NCI-H2107 treated with DMSO at 0.1 percent for 48 hours (cell line): ENCODE data around the gene BCAR1.
"Not testable (repeated sequence)": the region's sequence is repeated elsewhere in the genome, so short reads cannot be mapped to it uniquely, and the experiment has no call there.

Source experiments
- DNase-seq: peaks from one replicate; lab custom pipeline; 2025; ENCODE audit not compliant: unreplicated experiment; lab: John Stamatoyannopoulos, UW

BCAR1 gene

DNA sequence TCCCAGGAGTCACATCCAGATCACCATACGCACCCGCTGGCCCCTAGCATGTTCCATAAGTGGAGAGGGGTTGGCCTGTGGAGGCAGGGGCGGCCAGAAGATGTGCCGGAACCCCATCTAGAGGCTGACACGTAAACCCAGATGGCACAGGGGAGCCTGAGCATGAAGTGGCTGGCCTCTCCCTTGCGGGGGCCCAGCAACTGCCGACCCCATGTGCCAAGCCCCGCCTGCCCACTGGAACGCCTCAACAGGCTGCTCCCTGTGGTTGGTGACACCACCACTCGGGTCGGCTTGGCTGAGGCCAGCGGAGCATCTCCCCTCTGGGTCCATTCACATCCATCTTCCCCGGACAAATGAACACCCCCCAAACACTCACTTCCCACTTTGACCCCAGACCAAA is 9.5 kb downstream of the BCAR1 start:
- no peak for DNase-seq

GRCh38 chr16:75241412-75241811 is 10.0 kb downstream of the BCAR1 start:
- no peak for DNase-seq

DNA sequence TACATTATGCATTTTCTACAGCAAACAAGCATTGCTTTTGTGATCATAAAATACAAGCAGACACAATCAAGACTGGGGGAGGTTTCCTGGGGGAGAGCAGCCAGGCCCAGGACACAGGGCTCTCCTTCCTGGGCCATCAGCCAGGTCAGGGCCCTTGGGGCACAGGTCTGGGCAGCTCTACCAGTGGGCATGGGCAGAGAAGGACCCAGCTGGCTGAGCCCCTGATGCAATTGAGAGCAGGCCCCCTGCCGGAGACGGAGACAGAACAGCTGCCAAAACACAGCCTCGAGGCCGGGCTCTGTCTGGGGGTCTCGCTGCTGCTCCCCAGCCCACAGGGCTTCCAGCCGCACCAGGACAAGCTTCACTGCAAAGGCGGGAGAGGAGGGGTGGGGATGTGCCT is 10.8 kb downstream of the BCAR1 start:
- not testable (repeated sequence) for DNase-seq

DNA sequence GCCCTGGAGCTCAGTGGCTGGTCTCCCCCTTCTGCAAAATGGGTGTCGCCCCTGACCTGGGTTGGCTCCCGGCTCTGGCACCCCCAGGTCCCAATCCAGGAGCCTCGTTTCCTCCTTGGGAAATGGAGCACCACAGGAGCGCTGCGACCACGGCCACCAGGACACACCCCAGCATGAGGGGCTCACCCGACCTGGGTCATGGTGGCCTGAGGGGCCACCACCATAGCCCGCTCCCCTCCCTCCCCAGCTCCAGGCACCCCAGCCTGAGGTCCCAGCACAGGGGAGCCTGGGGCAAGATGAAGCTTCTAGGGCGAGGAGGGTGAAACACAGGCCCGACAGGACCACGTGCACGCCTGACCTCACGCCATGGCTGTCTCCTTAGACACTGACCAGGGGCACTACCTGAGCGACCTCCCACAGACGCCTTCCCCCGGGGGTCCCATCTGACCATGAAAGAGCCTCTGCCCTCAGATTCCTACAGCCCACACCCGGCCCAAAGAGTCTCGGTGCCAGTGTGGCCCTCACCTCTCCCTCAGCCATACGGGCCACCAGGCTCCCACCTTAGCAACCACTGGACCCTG is 11.8 kb downstream of the BCAR1 start:
- DNase-seq, result no peak

- DNase-seq, result no peak
Measured at GRCh38 chr16:75238853-75239541, 12.4 kb downstream of the BCAR1 start.

DNA sequence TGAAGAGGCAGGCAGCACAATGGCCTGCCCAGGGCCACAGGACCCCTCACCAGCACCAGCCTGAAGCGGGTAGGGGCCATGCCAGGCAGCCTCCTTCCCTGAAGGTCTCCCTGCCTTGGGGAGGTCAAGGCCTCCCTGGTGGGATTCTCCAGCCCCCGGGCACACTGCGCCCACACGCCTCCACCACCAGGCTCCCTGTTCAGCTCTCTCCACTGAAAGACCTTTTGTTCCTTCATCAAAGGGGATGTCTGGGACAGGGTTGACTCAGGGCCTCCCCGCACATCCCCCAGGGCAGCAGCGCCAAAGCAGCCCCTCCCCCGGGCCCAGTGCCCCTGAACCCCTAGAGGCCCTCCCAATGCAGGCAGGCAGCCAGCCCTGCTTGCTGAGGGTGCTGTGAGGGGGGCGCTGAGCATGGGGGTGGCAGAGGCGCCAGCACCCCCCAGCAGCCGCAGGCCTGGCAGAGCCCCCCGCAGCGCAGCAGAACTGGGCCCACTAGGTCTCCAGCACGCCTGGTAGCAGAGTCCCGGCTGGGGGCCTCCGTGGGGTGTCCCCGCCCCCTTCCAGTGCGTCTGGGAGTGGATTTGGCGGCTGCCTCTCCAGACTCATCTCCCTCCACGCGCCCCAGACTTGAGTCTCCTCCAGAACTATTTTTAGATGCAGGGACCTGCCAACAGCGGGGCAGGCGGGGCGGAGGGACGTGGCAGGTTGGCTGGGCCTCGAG is 13.1 kb downstream of the BCAR1 start:
- no peak for DNase-seq

DNA sequence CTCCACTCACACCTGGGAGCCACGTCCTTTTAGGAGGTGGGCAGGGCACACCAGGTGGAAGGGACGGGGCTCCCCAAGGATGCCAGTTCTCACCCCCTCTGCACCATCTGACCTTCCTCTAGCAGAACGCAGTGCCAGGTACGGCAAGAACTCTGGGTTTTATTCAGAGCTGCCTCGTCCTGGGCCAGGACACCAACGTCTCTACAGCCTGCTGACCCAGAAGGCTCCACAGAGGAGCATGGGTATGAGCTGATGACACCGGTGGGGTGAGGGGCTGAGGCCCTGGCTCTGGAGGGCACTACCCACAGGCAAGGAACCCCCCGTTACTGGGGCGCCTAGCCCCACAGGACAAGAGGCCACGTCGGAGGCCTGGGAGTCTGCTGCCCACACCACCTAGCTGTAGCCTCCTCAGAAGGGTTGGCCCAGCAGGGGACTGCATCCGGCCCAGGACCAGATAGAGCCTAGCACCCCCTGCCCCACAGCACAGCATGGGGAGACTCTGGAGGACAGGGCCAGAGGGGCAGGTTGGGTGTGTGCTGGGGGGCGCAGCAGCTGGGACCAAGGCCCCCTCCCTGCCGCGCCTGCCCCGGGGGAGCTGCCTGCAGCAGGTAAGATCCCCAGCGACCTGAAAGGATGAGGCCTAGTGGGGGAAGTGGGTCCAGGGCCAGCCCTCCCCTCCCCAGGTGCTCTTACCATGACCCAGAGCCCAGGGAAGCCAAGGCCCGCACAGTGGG is 13.9 kb downstream of the BCAR1 start:
- no peak for DNase-seq

GRCh38 chr16:75236736-75237397 is 14.6 kb downstream of the BCAR1 start:
- no peak for DNase-seq

GRCh38 chr16:75236232-75236631 is 15.2 kb downstream of the BCAR1 start:
- no peak for DNase-seq

DNA sequence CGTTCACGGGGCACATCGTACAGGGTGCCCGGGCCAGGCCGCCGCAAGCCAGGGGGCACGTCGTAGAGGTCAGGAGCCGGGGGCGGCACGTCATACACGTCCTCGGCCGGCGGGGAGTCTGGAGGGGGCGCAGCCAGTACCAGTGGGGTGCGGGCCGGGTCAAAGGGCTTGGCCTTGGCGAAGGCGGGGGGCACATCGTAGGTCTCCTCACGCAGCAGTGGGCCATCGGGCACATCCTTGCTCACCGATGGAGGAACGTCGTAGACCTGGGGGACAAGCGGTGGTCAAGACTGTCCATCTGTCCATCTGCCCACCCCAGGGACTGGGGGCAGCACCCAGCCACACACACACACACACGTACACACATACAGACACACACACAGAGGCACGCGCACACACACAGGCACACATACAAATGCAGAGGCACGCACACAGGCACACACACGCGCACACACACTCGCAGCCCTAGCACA is 15.7 kb downstream of the BCAR1 start:
- no peak for DNase-seq

DNA sequence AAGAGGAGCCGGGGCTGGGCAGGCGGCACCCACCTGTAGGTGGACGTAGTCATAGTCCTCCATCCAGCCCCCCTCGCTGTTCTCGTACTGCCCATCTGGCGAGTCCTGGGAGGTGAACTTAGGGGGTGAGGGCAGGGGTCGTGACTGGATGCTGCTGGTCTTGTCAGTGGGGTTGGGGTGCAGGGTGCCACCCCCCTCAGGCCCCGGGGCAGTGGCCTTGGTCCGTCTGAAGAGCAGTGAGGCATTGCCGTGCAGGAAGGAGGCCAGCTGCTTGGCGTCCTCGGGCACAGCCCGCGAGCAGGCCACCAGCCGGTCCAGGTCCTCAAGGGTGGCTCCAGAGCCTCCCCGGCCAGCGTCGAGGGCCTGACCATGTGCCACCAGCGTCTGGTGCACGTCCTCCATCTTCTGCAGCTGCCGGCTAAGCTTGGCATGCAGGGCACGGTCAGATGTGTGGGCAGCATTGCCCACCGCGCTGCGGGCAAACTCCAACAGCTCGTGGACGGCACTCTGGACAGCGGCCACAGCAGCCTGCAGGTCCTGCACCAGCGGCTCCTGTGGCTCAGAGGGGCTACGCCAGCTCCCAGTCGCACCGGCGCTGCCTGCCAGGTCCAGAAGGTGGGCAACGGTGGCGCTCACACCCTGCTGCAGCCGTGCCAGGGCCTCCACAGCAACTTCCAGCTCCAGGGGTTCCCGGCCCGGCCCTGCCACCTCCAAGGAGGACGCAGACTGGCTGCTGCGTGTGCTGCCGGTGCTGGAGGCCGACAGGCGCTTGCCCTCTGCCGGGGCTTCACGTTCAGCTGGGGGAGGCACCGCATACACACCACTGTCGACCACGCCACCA is 16.3 kb downstream of the BCAR1 start:
- no peak for DNase-seq

- no peak for DNase-seq
Measured at GRCh38 chr16:75233611-75233938, 17.8 kb downstream of the BCAR1 start.

DNA sequence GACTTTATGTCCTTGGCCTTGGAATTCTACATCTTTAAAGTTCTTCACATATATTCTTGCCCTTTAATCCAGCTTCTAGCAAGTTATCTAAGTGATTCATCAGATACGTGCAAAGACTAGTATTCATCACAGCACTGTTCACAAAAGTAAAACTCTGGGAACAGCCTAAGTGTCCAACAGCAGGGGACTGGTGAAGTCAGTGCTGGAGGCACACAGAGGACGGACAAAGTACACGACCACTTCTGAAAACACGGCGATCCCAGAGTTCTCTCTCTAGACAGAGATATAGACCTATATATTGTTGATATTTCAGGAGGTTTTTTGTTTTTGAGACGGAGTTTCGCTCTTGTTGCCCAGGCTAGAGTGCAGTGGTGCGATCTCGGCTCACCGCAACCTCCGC is 19.9 kb downstream of the BCAR1 start:
- DNase-seq, result no peak

DNA sequence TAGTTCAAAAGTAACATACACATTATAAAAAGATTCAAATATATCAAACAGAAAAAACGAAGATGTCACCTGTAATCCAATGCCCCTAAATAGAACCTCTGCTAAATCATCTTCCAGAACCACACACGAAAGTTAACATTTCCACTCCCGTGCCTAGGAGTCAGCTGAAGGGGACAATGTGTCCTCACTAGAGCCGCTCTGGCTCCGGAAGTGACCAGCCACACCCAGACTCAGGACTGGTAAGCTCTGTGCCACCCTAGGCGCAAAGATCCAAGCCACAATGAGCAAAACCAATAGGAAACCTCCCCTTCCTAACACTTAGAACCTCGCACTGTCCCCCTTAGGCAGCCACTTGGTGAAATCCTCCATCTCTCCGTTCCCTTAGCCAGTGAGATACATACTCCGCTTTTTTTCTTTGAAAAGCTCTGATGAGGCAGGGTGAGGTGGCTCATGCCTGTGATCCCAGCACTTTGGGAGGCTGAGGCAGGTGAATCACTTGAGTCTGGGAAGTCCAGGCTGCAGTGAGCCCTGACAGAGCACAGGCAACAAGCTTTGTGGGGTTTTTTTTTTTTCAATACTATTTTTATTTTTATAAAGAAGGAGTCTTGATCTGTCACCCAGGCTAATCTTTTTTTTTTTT is 20.8 kb downstream of the BCAR1 start:
- no peak for DNase-seq

DNA sequence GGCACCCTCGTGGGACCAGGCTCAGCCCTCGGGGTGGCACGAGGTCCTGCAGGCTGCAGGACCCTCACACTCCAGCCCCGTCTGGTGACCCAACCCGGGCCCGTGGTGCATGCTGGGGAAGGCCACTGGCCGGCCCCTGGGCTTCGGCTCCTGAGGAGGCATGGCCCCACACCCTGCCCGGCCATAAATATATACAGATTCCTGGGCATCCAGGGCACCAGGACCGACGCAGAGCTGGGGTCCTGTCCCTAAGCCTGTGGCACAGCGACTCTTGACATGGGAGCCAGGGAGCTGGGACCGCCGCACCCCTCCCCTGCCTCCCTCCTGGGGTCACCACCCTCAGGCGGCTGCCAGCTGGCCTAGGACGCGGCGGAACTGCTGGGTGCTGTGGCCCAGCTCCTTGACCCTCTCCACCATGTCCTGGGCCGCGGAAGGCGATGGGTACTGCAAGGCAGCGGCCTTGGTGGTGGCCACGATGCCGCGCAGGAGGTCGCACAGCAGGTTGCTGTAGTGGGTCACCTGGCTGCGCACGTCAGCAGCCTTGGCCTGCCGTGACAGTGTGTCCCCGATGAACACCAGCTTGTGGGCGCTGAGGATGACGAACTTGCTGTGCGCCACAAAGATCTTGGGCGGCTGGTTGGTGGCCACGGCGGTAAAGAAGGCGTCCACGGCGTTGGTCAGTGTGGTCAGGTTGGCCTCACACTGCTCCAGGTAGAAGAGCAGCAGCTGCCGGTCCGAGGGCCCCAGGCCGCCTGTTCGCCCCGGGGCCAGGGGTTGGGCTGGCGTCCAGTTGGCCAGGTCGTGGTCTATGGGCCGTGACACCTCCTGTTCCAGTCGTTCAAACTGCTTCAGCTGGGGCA is 22.0 kb downstream of the BCAR1 start:
- DNase-seq, result no peak

DNA sequence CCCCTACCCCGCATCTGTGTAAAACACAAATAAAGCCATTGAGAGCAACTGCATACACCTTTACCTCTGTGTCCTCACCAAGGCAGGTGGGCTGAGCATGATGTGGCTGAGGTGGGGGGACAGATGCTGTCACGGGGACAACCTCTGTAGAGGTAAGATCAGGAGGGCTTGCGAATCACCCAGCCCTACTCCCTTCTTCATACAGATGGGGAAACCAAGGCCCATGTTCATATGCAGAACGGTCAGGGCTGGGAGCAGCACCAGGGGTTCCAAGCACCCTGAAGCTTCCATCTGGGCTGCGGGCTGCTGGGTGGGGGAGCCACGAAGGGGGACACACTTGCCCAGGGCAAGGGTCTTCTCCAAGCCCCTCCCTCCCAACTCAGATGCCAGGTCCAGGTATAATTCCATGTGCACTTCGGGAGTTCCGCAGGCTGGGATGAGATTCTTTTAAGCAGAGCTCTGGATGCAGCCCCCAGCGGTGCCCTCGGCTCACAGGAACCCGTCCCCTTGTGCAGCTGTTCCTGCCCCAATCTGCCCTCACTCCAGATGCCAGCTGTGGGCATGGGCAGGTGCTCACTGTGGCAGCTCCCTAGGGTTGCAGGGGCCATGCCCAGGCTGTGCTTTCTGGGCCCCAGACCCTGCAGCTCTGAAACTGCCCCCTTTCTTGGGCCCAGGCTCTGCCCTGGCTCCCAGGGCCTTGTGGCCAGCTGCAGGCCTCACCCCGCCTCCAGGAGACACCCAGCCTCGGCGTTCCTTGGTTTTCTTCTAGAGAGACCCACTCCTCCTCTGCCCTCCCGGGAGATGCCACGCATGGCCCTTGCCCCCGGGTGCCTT is 23.1 kb downstream of the BCAR1 start:
- DNase-seq, result no peak

GRCh38 chr16:75227361-75228142 is 23.9 kb downstream of the BCAR1 start:
- DNase-seq, result no peak
